Activated CD8-positive, alpha-beta memory T cell treated with anti-CD3 and anti-CD28 coated beads for 1 hour (primary cell): ENCODE measurements around the gene AKR7A3.
"Not testable (repeated sequence)": the region's sequence is repeated elsewhere in the genome, so short reads cannot be mapped to it uniquely, and the experiment has no call there.

ENCODE experiments used
- DNase-seq, 2 donors: peaks; one replicate each; pipeline ENCODE4 v3.0.0-alpha.2; 2020; ENCODE audit warnings: low read depth in 1 of 2; ENCODE audit errors: extremely low read depth in 1 of 2

The AKR7A3 gene

DNA sequence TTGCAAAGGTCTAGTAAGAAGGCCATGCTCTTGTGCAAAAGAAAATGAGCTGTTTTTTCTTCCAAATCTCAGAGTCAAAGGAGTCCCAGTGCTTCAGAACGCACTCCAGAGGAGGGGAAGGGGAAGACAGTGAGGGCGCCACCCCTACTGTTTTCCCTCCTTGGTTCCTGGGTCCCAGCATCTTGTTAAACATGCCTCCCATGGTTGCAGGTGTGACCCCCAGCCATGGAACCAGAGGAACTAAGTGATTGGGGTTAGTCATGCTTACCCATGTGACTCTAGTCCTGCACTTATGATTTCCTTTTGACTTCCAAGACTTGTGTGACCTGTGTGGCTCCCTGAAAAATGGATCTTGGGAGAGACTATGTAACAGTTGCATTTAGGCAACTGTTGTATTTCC, 6.1 kb upstream of the AKR7A3 start:
- DNase-seq = no peak

- no peak for DNase-seq
These were observed 674 bp upstream of the AKR7A3 start for GRCh38 chr1:19289244-19289643.

DNA sequence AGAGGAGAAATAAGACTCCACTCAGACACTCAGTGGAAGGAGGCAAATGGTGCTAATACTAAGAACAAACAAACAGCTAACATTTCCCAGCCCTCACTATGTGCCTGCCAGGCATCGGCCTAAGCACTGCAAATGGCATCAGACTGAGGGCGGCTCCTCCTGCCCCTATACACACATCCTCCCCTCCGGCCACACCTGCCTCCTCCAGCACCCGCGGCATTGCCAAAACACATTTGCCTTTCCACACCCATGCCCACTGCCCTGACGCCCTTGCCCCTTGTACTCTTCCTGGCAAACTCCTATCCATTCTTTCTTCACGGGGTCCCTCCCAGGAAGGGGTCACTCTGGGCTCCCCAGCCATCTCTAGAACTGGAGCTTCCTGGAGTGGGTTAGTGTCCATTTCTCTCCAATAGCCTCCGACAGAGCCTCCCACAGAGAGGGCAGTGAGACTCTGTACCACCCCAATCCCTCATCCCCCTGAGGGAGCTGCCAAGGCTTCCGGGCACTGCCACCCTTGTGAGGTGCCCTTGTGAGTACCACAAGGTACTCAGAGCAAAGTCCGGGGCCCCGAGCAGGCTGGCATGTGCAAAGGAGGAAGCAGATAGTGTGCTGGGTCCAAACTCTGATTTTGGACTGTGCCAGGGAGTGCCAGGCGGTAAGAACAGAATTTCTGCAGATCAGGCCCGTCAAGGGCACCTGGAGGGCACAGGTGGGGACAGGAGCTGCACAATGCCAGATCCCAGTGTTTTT, 959 bp downstream of the AKR7A3 start:
- no peak for DNase-seq

DNA sequence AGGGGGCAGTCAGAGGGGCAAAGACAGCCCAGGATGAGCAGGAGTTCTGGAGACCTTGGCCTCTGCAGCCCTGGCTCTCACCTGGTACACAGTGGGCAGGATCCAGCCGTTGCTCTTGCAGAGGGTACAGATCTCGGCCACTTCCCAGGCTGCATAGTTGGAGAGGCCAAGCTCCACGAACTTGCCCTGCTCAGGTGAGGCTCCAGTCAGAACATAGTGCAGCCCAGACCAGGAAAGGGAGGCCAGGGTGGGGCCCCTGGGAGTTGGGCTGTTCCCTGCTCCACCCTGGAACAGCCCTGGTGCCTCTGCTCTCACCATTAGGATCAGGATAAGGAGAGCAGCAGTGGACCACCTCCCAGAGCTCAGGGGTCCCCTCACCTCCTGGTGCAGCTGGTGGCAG, 2.8 kb downstream of the AKR7A3 start:
- not testable (repeated sequence) for DNase-seq

DNA sequence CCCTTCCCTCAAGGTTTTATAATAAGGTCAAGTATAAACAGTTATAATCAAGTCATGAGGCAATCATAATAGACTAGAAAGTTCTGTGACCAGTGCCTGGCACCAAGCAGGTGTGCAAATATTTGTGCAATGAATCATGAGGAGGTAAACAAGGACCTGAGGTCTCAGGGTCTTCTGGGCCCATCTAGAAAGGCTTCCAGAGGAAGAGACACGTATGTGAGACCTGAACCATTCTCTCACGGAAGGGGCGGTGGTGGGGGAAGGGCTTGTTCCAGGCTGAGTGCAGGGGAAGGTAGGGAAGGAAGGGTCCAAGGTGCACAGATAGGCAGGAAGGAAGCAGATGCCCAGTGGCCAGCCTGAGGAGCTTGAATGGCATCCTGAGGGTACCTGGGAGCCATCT, 3.2 kb downstream of the AKR7A3 start:
- DNase-seq = not testable (repeated sequence)

DNA sequence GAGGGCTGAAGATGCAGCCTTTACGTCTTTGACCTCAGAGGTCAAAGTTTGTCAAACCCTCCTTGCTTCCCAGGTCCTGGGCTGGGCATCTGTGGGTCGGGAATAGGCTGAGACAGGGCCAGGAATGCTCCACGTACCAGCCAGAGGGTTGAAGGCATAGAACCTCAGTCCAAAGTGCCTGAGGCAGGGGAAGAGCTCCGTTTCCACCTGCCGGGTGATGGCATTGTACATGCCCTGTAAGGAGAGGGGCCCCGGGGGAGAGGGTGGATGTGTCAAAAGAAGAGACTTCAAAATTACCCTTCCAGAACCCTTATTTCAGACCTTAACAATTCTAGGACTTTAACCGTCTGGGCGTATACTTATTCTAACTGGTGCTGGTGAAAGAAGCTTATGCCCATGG, 3.7 kb downstream of the AKR7A3 start:
- no peak for DNase-seq

- no peak for DNase-seq
These were observed 4.7 kb downstream of the AKR7A3 start for GRCh38 chr1:19283891-19284290.

DNA sequence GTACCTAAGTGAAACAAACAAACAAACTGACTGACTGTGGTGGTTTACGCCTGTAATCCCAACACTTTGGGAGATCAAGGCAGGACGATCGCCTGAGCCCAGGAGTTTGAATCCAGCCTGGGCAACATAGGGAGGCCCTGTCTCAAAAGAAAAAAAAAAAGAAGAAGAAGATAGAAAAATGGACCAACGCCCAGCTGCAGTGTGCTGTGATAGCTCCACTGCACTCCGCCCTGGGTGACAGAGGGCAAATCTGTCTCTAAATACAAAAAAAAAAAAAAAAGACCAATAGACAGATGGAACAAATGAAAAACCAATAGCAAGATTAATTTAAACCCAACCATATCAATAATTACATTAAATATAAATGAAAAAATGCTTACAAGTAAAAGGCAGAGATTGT, 13.9 kb downstream of the AKR7A3 start:
- DNase-seq = no peak

- not testable (repeated sequence) for DNase-seq
These were observed 14.6 kb downstream of the AKR7A3 start for GRCh38 chr1:19273844-19274531.

DNA sequence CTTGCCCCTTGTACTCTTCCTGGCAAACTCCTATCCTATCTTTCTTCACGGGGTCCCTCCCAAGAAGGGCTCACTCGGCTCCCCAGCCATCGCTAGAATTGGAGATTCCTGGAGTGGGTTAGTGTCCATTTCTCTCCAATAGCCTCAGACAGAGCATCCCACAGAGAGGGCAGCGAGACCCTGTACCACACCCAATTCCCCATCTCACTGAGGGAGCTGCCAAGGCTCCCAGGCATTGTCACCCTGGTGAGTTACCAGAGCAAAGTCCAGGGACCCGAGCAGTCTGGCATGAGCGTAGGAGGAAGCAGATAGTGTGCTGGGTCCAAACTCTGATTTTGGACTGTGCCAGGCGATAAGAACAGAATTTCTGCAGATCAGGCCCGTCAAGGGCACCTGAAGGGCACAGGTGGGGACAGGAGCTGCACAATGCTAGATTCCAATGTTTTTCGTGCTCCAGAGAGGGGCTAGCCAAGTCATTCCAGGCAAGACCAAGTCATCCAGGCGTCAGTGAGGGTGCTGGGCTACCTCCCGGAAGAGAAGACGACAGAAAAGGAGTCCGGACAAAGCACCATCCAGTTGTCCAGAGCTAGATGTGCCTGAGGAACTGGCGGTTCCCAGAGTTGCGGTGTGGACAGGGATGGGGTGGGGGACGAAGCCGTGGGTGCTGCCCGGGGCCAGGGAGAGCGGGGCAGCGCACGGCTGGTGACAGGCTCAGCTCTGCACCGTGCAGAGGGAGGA, 15.3 kb downstream of the AKR7A3 start:
- DNase-seq = no peak

DNA sequence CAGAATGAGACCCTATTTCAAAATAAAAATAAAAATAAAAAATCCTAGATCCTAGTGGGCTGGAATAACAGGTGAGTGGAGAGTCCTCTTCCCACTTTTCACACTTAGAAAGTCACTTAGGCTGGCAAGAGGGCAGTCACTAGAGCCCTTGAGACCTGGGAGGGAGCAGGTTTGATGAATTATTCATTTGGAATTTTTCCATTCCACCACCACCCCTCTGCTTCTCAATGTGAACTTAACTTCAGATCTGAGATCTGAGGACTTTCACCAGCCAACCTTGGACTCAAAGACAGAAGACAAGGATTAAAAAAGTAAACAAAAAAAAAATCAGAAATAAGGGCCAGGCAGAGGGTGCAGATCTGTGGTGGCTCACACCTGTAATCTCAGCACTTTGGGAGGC, 16.5 kb downstream of the AKR7A3 start:
- no peak for DNase-seq

DNA sequence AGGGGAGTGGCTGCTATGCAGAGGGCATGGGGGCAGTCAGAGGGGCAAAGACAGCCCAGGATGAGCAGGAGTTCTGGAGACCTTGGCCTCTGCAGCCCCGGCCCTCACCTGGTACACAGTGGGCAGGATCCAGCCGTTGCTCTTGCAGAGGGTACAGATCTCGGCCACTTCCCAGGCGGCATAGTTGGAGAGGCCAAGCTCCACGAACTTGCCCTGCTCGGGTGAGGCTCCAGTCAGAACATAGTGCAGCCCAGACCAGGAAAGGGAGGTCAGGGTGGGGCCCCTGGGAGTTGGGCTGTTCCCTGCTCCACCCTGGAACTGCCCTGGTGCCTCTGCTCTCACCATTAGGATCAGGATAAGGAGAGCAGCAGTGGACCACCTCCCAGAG, 18.2 kb downstream of the AKR7A3 start:
- not testable (repeated sequence) for DNase-seq

DNA sequence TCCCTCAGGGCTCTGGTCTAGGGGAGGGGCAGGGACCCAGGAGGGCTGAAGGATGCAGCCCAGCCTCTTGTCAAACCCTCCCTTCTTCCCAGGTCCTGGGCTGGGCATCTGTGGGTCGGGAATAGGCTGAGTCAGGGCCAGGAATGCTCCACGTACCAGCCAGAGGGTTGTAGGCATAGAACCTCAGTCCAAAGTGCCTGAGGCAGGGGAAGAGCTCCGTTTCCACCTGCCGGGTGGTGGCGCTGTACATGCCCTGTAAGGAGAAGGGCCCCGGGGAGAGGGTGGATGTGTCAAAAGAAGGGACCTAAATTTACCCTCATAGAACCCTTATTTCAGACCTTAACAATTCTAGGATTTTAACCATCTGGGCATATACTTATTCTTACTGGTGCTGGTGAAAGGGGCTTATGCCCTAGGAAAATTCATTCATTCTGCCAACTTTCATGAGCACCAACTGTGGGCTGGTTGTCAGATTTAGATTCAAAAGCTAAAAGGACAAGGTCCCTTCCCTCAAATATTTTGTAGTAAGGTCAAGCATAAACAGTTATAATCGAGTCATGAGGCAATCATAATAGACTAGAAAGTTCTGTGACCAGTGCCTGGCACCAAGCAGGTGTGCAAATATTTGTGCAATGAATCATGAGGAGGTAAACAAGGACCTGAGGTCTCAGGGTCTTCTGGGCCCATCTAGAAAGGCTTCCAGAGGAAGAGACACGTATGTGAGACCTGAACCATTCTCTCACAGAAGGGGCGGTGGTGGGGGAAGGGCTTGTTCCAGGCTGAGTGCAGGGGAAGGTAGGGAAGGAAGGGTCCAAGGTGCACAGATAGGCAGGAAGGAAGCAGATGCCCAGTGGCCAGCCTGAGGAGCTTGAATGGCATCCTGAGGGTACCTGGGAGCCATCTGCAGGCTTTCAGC, 18.9 kb downstream of the AKR7A3 start:
- not testable (repeated sequence) for DNase-seq

DNA sequence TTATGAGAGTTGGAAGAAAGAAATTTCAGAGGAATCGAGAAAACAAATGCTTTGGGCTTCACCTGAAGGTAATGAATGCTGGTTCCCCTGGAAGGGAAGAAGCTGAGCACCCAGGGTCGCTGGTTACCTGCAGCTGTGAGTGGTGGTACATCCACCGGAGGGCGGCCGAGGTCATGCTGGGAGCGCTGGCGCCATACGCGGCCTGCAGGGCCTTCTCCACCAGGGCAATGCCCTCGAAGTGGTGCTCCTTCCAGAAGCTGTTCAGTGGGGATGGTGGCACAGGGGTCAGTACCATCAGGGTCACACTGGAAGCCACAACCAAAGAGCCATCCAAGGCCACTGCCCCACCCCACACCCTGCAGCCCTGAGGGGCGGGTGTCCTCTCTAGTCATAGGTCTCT, 20.1 kb downstream of the AKR7A3 start:
- no peak for DNase-seq

DNA sequence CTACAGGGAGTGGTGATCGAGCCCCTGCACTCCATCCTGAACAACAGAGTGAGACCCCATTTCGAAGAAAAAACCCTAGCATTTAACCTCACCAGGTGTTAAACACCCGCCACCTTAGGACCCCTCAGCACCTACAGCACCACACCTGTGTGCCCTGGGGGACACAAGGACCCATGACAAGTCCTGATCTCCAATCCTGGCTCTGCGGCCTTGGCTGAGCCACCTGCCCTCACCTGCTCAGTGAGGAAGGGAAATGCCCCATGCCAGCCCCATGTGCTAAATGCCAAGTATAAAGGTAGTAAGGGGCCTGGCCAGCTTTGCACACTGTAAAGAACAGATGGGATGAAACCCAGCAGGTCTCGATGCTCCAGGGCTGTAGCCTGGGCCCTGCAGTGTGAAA, 25.8 kb downstream of the AKR7A3 start:
- DNase-seq = no peak

DNA sequence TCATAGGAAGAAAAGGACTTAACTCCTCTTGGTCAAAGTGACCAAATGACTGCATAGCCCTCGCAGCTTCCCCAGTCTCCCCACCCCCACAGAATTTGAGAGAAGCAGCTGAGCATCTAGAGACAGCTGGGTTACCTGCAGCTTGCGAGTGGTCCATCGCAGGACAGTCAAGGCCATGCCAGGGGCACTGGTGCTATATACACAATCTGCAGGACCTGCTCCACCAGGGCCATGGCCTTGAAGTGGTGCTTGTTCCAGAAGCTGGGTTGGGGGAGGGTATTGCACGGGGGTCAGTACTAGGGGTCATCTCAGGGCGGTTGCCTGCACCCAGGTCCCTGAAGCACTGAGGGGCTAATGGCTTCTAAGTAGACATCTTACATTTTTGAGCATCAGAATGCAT, 26.5 kb downstream of the AKR7A3 start:
- DNase-seq = no peak

- DNase-seq = no peak
These were observed 28.1 kb downstream of the AKR7A3 start for GRCh38 chr1:19260211-19261138.

- DNase-seq = no peak
These were observed 30.2 kb downstream of the AKR7A3 start for GRCh38 chr1:19258353-19258752.

- no peak for DNase-seq
These were observed 31.2 kb downstream of the AKR7A3 start for GRCh38 chr1:19257178-19257914.
